ENCODE results near the gene HSDL2.
"Not testable (repeated sequence)": the region's sequence is repeated elsewhere in the genome, so short reads cannot be mapped to it uniquely, and the experiment has no call there.

Gene HSDL2

GRCh38 chr9:112396872-112397271, 17.0 kb downstream of the HSDL2 start:
- no peak for DNase-seq (ENCODE audit: low spot score)

GRCh38 chr9:112401175-112401815, 21.4 kb downstream of the HSDL2 start:
- DNase-seq (ENCODE audit: low spot score) = no peak

DNA sequence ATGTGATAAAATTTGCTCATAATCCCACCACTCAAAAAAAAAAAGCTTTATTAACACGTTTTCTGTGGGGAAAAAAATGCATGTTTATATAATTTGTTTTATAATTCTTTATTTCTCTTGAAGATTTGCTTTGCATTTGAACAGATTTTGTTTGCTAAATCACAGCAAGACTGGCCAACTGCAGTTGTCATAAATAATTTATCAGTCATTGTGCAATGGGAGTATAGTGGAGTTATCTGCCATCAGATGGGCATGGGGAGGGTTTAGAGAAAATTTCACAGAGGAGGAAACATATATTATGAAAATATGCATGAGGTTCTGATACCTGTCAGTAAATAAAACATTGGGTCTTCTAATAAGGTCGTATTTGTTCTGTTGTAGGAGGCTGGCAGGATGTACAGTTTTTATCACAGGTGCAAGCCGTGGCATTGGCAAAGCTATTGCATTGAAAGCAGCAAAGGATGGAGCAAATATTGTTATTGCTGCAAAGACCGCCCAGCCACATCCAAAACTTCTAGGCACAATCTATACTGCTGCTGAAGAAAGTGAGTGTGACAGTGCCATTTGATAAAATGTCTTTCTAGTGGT, 23.8 kb downstream of the HSDL2 start:
- DNase-seq (ENCODE audit: low spot score) = no peak

- no peak for DNase-seq (ENCODE audit: low spot score)
Measured at GRCh38 chr9:112404508-112404932, 24.6 kb downstream of the HSDL2 start.

- DNase-seq (ENCODE audit: low spot score) = no peak
Measured at GRCh38 chr9:112408275-112408674, 28.4 kb downstream of the HSDL2 start.

GRCh38 chr9:112408819-112409218, 28.9 kb downstream of the HSDL2 start:
- no peak for DNase-seq (ENCODE audit: low spot score)

DNA sequence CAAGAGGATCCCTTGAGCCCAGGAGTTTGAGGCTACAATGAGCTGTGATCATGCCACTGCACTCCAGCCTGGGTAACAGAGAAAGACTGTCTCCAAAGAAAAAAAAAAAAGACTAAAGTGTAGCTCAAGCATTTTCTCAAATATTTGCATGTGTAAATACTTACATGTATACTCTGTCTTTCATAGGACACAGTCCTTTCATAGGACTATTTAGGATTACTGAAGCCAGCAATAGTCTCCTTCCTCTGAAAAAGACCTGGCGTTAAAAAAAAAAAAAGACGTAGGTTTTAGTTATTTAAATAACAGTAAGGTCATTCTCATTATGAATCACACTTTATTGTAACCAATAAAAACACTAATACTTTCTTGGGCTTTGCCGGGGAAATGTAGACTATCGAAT, 29.9 kb downstream of the HSDL2 start:
- DNase-seq (ENCODE audit: low spot score) = no peak

DNA sequence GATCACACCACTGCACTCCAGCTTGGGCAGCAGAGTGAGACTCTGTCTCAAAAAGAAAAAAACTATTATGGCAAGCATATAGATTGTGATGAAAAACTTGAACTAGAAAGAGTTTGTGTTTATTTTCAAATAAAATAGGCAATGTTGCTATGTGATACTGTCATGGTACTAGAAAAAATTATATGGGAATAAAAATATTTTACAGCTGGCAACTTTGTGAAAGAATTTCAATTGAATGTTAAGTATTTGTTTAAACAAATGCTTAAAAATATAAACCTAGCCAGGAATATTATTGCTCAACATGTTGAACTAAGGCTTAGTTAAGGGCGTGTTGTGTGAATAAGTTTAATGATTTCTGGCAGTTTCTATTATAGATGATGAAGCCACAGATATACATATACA, 31.7 kb downstream of the HSDL2 start:
- DNase-seq (ENCODE audit: low spot score) = no peak

GRCh38 chr9:112413728-112414127, 33.8 kb downstream of the HSDL2 start:
- DNase-seq (ENCODE audit: low spot score) = not testable (repeated sequence)

- no peak for DNase-seq (ENCODE audit: low spot score)
Measured at GRCh38 chr9:112420208-112420607, 40.3 kb downstream of the HSDL2 start.

DNA sequence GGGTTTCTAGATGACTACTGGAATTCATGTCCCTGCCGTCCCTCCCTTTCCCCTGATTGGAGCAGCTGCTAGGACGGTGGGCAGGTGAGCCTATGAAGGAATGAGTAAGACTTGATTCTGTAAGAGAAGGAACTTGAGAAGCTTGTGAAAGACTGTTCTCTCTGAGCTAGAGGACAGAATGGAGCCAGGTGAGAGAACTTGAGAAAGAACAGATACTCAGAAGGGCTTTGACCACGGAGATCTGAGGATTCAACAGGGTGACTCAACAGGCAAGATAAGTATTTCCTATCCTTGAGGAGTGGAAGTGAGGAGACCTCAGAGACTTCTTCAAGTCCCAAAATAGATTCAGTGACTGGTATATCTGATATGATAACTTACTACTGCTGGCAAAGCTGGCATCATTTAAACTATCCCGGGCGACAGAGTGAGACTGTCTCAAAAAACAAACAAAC, 41.9 kb downstream of the HSDL2 start:
- no peak for DNase-seq (ENCODE audit: low spot score)

- DNase-seq (ENCODE audit: low spot score) = no peak
Measured at GRCh38 chr9:112422417-112423148, 42.7 kb downstream of the HSDL2 start.

DNA sequence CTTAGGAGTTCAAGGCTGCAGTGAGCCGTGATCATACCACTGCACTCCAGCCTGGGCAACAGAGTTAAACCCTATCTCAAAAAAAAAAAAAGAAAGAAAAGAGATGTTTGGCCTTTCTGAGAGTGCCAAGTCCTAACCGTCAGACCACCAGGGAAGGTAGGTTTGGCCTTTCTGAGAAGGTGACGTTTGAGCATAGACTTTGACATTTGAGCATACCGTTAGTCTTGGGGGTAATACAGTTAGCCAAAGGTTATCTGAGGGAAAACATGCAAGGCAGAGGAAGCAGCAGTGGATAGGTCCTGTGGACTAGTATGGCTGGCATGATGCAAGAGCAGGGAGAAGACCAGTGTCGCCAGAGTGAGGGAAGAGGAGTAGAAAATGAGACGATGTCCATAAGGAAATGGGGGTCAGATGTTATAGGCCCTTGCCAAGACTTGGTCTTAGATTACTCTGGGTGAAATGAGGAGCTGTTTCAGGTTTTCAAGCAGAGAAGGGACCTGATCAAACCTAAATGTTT, 50.2 kb downstream of the HSDL2 start:
- no peak for DNase-seq (ENCODE audit: low spot score)

- no peak for DNase-seq (ENCODE audit: low spot score)
Measured at GRCh38 chr9:112433499-112434392, 53.8 kb downstream of the HSDL2 start.

DNA sequence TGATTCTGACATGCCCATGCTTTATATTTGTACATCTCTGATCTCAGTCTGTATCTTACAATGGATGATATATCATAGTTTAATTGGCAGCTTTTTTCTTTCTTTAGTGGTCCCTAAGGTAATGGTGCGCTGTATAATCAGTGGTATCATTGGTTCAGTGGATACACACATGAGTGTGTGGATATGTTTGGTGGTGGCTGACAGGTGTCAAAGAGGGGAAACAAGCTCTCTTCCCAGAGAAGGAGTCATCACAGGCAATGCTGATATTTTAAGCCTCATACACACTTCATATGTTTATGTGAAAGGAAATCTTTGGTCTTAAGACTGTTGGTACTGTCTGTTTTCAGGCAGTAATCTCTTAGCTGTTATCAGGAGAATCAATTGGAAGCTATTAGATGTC, 54.6 kb downstream of the HSDL2 start:
- no peak for DNase-seq (ENCODE audit: low spot score)

DNA sequence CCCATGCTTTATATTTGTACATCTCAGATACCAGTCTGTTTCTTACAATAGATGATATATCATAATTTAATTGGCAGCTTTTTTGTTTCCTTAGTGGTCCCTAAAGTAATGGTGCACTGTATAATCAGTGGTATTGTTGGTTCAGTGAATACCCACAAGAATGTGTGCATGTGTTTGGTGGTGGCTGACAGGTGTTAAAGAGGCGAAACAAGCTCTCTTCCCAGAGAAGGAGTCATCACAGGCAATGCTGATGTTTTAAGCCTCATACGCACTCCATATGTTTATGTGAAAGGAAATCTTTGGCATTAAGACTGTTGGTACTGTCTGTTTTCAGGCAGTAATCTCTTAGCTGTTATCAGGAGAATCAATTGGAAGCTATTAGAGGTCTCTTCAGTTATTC, 57.5 kb downstream of the HSDL2 start:
- no peak for DNase-seq (ENCODE audit: low spot score)

DNA sequence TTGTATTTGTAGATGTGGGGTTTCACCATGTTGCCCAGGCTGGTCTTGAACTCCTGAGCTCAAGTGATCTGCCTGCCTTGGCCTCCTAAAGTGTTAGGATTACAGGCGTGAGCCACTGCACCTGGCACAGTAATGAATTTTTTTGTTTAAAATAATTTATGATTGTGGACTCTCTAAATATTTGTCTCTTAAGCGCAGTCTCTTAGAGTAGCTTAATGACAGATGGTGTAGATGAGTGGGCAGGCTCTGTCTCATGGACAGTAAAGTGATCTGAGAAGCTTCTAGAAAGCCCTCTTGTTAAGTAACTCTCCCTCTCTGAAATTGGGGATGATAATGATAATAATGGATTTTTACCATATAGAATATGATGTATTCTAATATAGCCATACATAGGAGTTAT, 59.3 kb downstream of the HSDL2 start:
- no peak for DNase-seq (ENCODE audit: low spot score)

DNA sequence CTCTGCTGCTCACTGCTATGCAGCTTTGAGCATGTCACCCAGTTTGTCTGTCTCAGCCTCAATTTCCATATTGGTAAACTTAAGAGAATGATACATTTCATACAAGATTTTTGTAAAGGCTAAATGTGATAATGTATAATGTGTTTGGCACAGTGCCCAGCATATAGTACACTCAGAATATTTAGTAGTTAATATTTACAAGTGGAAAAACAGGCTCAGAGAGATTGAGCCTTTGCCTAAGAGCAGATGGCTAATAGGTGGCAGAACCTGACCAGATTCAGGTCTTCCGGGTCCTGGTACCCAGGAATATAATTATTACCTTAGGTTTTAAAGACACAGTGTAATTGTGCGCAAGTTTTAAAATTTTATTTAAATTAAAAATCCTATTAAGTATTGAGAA, 59.9 kb downstream of the HSDL2 start:
- no peak for DNase-seq (ENCODE audit: low spot score)

GRCh38 chr9:112443200-112443599, 63.3 kb downstream of the HSDL2 start:
- no peak for DNase-seq (ENCODE audit: low spot score)

- DNase-seq (ENCODE audit: low spot score) = no peak
Measured at GRCh38 chr9:112443636-112444035, 63.7 kb downstream of the HSDL2 start.

DNA sequence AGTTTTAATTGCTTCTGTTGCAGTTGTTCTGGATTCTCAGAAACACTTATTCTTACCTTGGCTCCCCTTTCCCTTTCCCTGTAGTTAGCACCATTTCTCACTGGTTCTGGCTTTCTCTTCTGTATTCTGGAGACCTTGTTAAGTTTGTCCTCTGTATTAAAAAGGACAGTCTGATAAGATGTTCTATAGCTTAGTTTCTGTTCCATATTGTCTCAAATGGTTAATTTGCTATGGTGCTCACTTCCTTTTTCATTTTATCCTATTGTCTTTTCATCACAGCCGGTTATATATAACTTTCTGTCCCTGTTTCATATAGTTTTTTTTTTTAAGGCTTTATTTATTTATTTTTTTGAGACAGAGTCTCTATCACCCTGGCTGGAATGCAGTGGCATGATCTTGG, 65.3 kb downstream of the HSDL2 start:
- no peak for DNase-seq (ENCODE audit: low spot score)

- DNase-seq (ENCODE audit: low spot score) = no peak
Measured at GRCh38 chr9:112446080-112446479, 66.2 kb downstream of the HSDL2 start.

Data from ecto neural progenitor cell (in vitro differentiated cells).